B cell (primary cell): ENCODE measurements around the gene EXOC3L2. TPM values are rescaled to one million over a fixed set of nuclear protein-coding genes. Genes with fewer than 3 reads are reported as not detected.

Source experiments
- ATAC-seq: fragments of 200-7000 bp; cut with Tn5 transposase; one replicate; pipeline ENCODE4 v1.10.0; 2021; ENCODE audit warnings: low read depth, mild to moderate bottlenecking, moderate number of reproducible peaks, moderate library complexity
- CTCF ChIA-PET: fragments of 350-600 bp; sonication (Branson Sonifier 250); formaldehyde crosslinking; loops from one replicate; lab custom pipeline; 2021; ENCODE audit warnings: antibody characterized with exemption, inconsistent platforms; lab: Charles Lee
- POLR2A ChIA-PET: fragments of 350-600 bp; sonication (Branson Sonifier 250); formaldehyde crosslinking; loops from one replicate; lab custom pipeline; 2021; ENCODE audit warnings: antibody characterized with exemption; lab: Charles Lee
- DNase-seq: peaks from one replicate; pipeline ENCODE4 v3.0.0; 2013
- H2AFZ ChIP-seq: 2 replicates; pipeline ENCODE4 v1.6.1; 2012; ENCODE audit warnings: mild to moderate bottlenecking, low read depth, low read length; ENCODE audit not compliant: insufficient read depth, poor library complexity, severe bottlenecking
- H3K27ac ChIP-seq, 2 donors: 1 replicate in 1 of 2; 2 replicates in 1 of 2; pipeline ENCODE4 v1.5.1; 2012 to 2013; ENCODE audit warnings: low read length in 2 of 2, mild to moderate bottlenecking in 2 of 2, moderate library complexity in 1 of 2
- H3K27me3 ChIP-seq, 4 experiments: fragments of 200-600 bp in 1 of 4; sonication (generic) in 1 of 4; replicated peaks in 1 of 4; 1 replicate in 2 of 4; 2 replicates in 2 of 4; pipeline versions ENCODE4 v1.6.1 to v1.7.0; 2013 to 2016; ENCODE audit warnings: low read length in 3 of 4, mild to moderate bottlenecking in 2 of 4, mixed read lengths in 1 of 4, moderate library complexity in 1 of 4; ENCODE audit not compliant: insufficient read depth in 4 of 4, control insufficient read depth in 3 of 4; ENCODE audit errors: control extremely low read depth in 1 of 4
- H3K36me3 ChIP-seq, 2 experiments: replicated peaks in 1 of 2; 1 replicate in 1 of 2; 2 replicates in 1 of 2; pipeline versions ENCODE4 v1.6.1 to v1.7.1; 2013; ENCODE audit warnings: low read length in 1 of 2; ENCODE audit not compliant: insufficient read depth in 2 of 2, control insufficient read depth in 1 of 2; ENCODE audit errors: control extremely low read depth in 1 of 2, extremely low read depth in 1 of 2
- H3K4me1 ChIP-seq, 2 donors: fragments of 200-600 bp in 1 of 2; sonication (generic) in 1 of 2; 1 replicate in 1 of 2; 2 replicates in 1 of 2; pipeline versions ENCODE4 v1.5.1 to v1.6.1; 2013 to 2017; ENCODE audit warnings: low read length in 2 of 2; ENCODE audit not compliant: control insufficient read depth in 2 of 2, insufficient read depth in 2 of 2
- H3K4me2 ChIP-seq: replicated peaks from 2 replicates; pipeline ENCODE3; 2012; ENCODE audit warnings: mild to moderate bottlenecking, low read depth, low read length; ENCODE audit not compliant: poor library complexity, severe bottlenecking
- H3K4me3 ChIP-seq, 5 experiments: fragments of 200-600 bp in 1 of 5; sonication (generic) in 1 of 5; 1 replicate in 3 of 5; 2 replicates in 2 of 5; pipeline versions ENCODE4 v1.5.1 to v1.7.0; 2011 to 2016; ENCODE audit warnings: low read length in 4 of 5, mild to moderate bottlenecking in 4 of 5, low read depth in 2 of 5, control low read depth in 1 of 5, moderate library complexity in 1 of 5; ENCODE audit not compliant: insufficient read depth in 1 of 5; ENCODE audit errors: control extremely low read depth in 1 of 5, extremely low read depth in 1 of 5
- H3K79me2 ChIP-seq: fragments of 200-600 bp; sonication (generic); one replicate; pipeline ENCODE4 v1.6.0; 2016; ENCODE audit warnings: low read length; ENCODE audit not compliant: control insufficient read depth, insufficient read depth
- H3K9ac ChIP-seq: fragments of 200-600 bp; sonication (generic); 2 replicates; pipeline ENCODE4 v1.6.1; 2017; ENCODE audit warnings: mild to moderate bottlenecking, low read length, moderate library complexity
- H3K9me3 ChIP-seq, 3 donors: one replicate each; pipeline versions ENCODE4 v1.6.1 to v1.7.1; 2013; ENCODE audit warnings: low read length in 2 of 3; ENCODE audit not compliant: control insufficient read depth in 2 of 3, insufficient read depth in 1 of 3; ENCODE audit errors: control extremely low read depth in 1 of 3
- H4K20me1 ChIP-seq: 2 replicates; pipeline ENCODE4 v1.6.0; 2012; ENCODE audit warnings: mild to moderate bottlenecking, low read length; ENCODE audit not compliant: insufficient read depth, control insufficient read depth, poor library complexity, severe bottlenecking
- H3K27ac Mint-ChIP-seq: one replicate; pipeline ENCODE4 v1.8.0; 2021; ENCODE audit warnings: mixed read lengths
- H3K27me3 Mint-ChIP-seq: one replicate; pipeline ENCODE4 v1.8.0; 2021; ENCODE audit warnings: mixed read lengths
- H3K4me1 Mint-ChIP-seq: one replicate; pipeline ENCODE4 v1.8.0; 2021; ENCODE audit warnings: mixed read lengths
- H3K4me3 Mint-ChIP-seq: one replicate; pipeline ENCODE4 v1.8.0; 2021; ENCODE audit warnings: mixed read lengths
- H3K9me3 Mint-ChIP-seq: one replicate; pipeline ENCODE4 v1.8.0; 2022; ENCODE audit warnings: mixed read lengths; ENCODE audit not compliant: insufficient read depth
- EZH2 ChIP-seq: IDR thresholded peaks from 2 replicates; pipeline ENCODE4 v1.6.1; 2012; ENCODE audit warnings: borderline replicate concordance, low read depth, mild to moderate bottlenecking, moderate library complexity, low read length; ENCODE audit not compliant: insufficient read depth, poor library complexity, severe bottlenecking
- WGBS: methylation state at CpG from one replicate; pipeline ENCODE4 v1.1.5; 2013; ENCODE audit warnings: missing lambda C conversion rate; ENCODE audit not compliant: insufficient coverage; 5-methylcytosine and 5-hydroxymethylcytosine counted together
- intact Hi-C: fragments of 100-400 bp; cut with micrococcal nuclease; formaldehyde crosslinking; loops from one replicate; pipeline ENCODE4 v1.10.0; 2022
- polyA plus RNA-seq: library from polyadenylated mRNA; depleted of rRNA; stranded (reverse); fragments of >200 nt; gene quantifications from 2 replicates; pipeline ENCODE4 v1.2.3, GENCODE V29; 2012
- total RNA-seq, 2 donors: library from RNA; stranded (reverse); fragments of 120-200 nt in 1 of 2; gene quantifications; 1 replicate in 1 of 2; 2 replicates in 1 of 2; pipeline versions ENCODE4 v1.2.3 to v1.2.4, GENCODE V29; 2013 to 2022
- TF ChIP-seq, protein P1 (sequence below): fragments of 200-600 bp; IDR thresholded peaks from one replicate; pipeline ENCODE4 v1.8.0; 2022; ENCODE audit warnings: antibody characterized with exemption, mild to moderate bottlenecking

EXOC3L2 gene
- total and polyA plus RNA-seq, 2 donors (not counting 1 experiment from before 2014, with no cell fraction given): not detected

DNA sequence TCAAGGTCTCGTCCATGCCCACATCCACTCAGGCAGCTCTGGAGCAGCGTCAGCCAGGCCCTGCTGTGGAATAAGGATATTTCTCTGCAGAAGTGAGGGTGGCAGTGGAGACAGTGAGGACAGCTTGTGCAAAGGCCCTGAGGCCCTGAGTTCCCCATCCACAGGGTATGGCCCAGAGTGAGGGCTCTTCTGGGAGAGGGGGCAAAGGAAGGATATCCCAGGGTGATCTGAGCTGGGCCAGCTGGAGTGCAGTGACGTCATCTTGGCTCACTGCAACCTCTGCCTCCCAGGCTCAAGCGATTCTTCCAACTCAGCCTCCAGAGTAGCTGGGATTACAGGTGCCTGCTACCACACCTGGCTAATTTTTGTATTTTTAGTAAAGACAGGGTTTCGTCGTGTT is 17.4 kb upstream of the EXOC3L2 start:
- Mint-ChIP-seq H3K4me1 (no peaks in the 10 kb centered on the region), H3K27ac (no peak overlapping the region), H3K27me3 (no peaks in the 10 kb centered on the region), H3K9me3 (no peaks in the 10 kb centered on the region), H3K4me3 (no peak overlapping the region)
- no peaks in the 10 kb centered on the region for H3K27me3 ChIP-seq
- TF ChIP-seq EZH2: no peak
- TF ChIP-seq, protein P1, sequence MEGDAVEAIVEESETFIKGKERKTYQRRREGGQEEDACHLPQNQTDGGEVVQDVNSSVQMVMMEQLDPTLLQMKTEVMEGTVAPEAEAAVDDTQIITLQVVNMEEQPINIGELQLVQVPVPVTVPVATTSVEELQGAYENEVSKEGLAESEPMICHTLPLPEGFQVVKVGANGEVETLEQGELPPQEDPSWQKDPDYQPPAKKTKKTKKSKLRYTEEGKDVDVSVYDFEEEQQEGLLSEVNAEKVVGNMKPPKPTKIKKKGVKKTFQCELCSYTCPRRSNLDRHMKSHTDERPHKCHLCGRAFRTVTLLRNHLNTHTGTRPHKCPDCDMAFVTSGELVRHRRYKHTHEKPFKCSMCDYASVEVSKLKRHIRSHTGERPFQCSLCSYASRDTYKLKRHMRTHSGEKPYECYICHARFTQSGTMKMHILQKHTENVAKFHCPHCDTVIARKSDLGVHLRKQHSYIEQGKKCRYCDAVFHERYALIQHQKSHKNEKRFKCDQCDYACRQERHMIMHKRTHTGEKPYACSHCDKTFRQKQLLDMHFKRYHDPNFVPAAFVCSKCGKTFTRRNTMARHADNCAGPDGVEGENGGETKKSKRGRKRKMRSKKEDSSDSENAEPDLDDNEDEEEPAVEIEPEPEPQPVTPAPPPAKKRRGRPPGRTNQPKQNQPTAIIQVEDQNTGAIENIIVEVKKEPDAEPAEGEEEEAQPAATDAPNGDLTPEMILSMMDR: no peak
- H3K9ac ChIP-seq: no peak overlapping the region
- 100% methylated on average over 3 of the region's 6 CpGs for WGBS
- no peaks in the 10 kb centered on the region for H3K79me2 ChIP-seq
- no peaks in the 10 kb centered on the region for H3K4me1 ChIP-seq
- no peak overlapping the region for H3K27ac ChIP-seq
- DNase-seq (no peak), ATAC-seq (no peak)
- intact Hi-C loops: no loop called here
- peaks cover 0 to 2% of the 10 kb centered on the region in 2 experiments for H3K36me3 ChIP-seq
- CTCF ChIA-PET: no interaction called here
- no peak overlapping the region for H3K4me3 ChIP-seq
- H3K9me3 ChIP-seq: no peaks in the 10 kb centered on the region
- POLR2A ChIA-PET: interaction anchor here (0.6 kb wide), 1 partner anchor 15 kb away, joined by 3 read pairs; no protein-coding TSS in a partner anchor
- peaks cover 7% of the 10 kb centered on the region for H4K20me1 ChIP-seq
- no peak overlapping the region for H3K4me2 ChIP-seq
- H2AFZ ChIP-seq: no peak overlapping the region

DNA sequence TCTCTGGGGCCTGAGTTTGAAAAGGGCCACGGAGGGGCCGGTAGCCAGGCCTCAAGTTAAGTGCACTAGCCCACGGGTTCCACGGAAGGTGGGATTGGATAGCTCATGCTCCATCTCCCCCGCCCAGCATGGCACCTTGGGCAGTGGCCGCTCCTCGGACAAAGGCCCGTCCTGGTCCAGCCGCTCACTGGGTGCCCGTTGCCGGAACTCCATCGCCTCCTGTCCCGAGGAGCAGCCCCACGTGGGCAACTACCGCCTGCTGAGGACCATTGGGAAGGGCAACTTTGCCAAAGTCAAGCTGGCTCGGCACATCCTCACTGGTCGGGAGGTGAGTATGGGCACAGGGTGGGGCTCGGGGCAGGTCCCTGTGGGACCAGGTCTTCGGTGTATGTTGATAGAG is 13.7 kb upstream of the EXOC3L2 start:
- Mint-ChIP-seq H3K27ac (no peak overlapping the region), H3K9me3 (no peaks in the 10 kb centered on the region), H3K27me3 (no peaks in the 10 kb centered on the region), H3K4me3 (no peak overlapping the region), H3K4me1 (peaks cover 9% of the 10 kb centered on the region)
- no peak for TF ChIP-seq EZH2
- TF ChIP-seq, protein P1: no peak
- ChIA-PET POLR2A (no interaction called here), CTCF (interaction anchor here (0.6 to 1.5 kb wide), 2 partner anchors 10 to 219 kb away, joined by 4 to 5 read pairs; no protein-coding TSS in a partner anchor)
- Histone ChIP-seq H3K27ac (no peak overlapping the region), H4K20me1 (peaks cover 33% of the 10 kb centered on the region), H3K9me3 (no peaks in the 10 kb centered on the region), H3K9ac (no peak overlapping the region), H3K79me2 (peaks cover 20% of the 10 kb centered on the region), H3K36me3 (peaks cover 0 to 2% of the 10 kb centered on the region in 2 experiments), H3K27me3 (no peaks in the 10 kb centered on the region), H3K4me1 (peaks cover 0 to 2% of the 10 kb centered on the region in 2 donors), H2AFZ (no peak overlapping the region), H3K4me2 (no peak overlapping the region), H3K4me3 (no peak overlapping the region)
- WGBS: over 99% methylated on average over 16 of the region's 19 CpGs
- intact Hi-C loops: no loop called here
- ATAC-seq (no peak), DNase-seq (no peak)
